Adrenal gland (tissue), 5 donors: ENCODE measurements around the gene TBC1D2.

Source experiments
- CTCF ChIP-seq, 6 experiments: fragments of 450-650 bp in 4 of 6; fragments of 200-600 bp in 2 of 6; sonication (generic) in 1 of 6; IDR thresholded peaks; 1 replicate in 5 of 6; 2 replicates in 1 of 6; pipeline versions ENCODE4 v1.5.1 to v1.8.0; 2016 to 2021; ENCODE audit warnings: antibody characterized with exemption in 6 of 6, mild to moderate bottlenecking in 2 of 6, moderate library complexity in 1 of 6
- POLR2A ChIP-seq, 2 donors: fragments of 450-650 bp; IDR thresholded peaks; one replicate each; pipeline ENCODE4 v1.6.1; 2017; ENCODE audit warnings: antibody characterized with exemption in 2 of 2, mild to moderate bottlenecking in 2 of 2, moderate library complexity in 1 of 2
- donor health status: DM: no; HTN: no; CAD: no.

DNA sequence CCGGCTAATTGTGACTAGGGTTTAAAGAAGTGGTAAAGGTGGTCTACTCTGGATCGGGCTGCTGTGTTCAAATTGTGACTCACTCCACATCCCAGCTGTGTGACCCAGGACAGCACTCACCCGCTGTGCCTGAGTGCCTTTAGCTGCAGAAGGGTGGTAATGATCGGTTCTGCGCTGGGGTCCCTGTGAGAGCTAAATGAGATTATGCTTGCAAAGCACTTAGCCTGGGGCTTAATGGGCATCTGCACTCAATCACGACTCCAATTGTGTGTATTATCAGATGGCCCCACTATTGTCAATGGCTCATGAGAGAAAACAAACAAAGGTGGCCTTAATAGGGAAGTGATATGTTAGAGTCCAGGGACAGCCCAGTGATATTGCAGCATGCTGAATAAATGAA, 25.1 kb upstream of the TBC1D2 start:
- TF ChIP-seq CTCF (IDR thresholded peaks at IDR 0.05) (no peak), POLR2A (IDR thresholded peaks at IDR 0.05) (no peak)
